ENCODE results near the gene SLC35F3. TPM values are rescaled to one million over a fixed set of nuclear protein-coding genes. Genes with fewer than 3 reads are reported as not detected.
"Not testable (repeated sequence)": the region's sequence is repeated elsewhere in the genome, so short reads cannot be mapped to it uniquely, and the experiment has no call there.

The SLC35F3 gene
- total RNA-seq, 3 donors from 2014 or later = 0.17 to 0.89 (median 0.20) TPM

DNA sequence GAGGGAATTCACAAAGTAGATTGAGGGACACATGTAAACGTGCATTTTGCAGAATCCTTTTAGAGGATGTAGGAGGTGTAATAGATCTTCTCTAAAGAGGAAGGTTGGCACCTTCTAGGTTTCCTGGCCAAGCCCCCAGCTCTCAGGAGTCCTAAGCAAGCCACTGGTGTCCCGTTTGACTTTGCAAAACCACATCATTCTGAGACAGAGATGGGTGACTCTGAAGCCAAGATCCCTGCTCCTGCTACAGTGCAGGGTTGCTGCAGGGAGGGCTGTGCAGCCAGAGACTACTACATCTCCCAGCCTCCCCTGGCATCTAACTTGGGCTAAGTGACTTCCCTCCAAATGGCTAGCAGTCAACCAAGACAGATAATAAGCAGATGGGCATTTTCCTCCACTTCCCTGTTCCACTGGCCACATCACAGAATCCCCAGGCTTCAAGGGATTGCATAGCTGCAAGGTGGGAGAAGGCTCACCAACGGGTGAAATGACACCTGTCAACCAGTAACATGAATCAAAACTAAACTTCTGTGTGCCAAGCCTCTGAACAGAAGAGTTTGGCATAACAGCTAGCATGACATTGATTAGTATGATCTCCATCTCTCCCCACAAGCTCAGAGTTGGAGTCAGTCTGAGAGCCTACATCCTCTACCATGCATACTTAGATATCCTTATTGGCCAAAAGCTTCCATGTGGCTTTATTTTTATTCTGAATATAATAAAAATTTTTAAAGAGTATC is 339.2 kb downstream of the SLC35F3 start:
- H3K4me1 ChIP-seq (ENCODE audit: low read depth) = no peaks in the 10 kb centered on the region
- intact Hi-C loops (cut with DNase I, micrococcal nuclease) = no loop called here
- H3K9me3 ChIP-seq = no peaks in the 10 kb centered on the region
- DNase-seq (no peak), ATAC-seq (no peak)
- no peak for TF ChIP-seq CTCF (IDR thresholded peaks at IDR 0.05)
- no peak overlapping the region for H3K4me3 ChIP-seq
- H3K36me3 ChIP-seq (ENCODE audit: low read depth) = no peaks in the 10 kb centered on the region

DNA sequence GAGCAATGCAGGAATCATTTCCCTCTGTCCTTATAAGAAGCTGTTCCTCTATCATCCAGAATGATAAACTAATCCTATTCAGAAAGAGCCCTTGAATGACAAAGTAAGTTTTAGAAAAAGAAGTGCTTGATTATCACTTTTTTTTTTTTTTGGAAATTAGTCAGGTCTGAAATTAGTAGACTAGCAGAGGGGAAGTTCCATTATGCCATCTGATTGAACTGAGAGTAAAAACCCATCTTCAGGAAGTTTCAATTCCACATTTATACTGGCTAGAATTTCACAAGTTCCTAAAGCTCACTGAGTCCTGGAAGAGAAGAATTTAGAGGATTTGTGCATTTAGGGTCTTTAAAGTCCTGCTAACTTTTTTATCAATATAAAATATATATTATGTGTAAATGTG is 340.0 kb downstream of the SLC35F3 start:
- no peak overlapping the region for H3K4me3 ChIP-seq
- ATAC-seq (no peak), DNase-seq (no peak)
- intact Hi-C loops (cut with DNase I, micrococcal nuclease) = no loop called here
- no peak for TF ChIP-seq CTCF (IDR thresholded peaks at IDR 0.05)
- H3K36me3 ChIP-seq (ENCODE audit: low read depth) = no peaks in the 10 kb centered on the region
- no peaks in the 10 kb centered on the region for H3K9me3 ChIP-seq
- no peaks in the 10 kb centered on the region for H3K4me1 ChIP-seq (ENCODE audit: low read depth)

DNA sequence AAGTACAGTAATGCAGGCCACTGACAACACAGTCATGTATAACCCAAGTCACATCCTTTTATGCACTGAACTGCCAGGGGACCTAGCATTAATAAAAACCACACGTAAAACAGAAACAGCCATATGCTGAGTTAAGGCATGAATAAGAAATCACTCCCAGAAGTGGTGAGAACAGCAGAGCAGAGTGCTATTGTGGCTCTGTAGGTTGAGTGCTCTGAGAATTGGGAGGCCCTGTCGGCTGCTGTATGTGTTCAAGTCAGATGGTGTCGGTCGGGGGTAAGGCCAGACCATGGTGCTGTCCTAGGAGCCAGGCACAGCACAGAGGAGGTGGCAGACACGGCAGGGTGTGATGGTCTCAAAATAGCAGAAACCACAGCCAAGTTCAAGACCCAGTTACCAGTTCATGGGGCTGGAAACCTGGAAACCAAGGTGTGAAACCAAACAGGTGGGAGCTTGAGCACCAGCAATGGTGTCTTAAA is 342.2 kb downstream of the SLC35F3 start:
- no peak for TF ChIP-seq CTCF (IDR thresholded peaks at IDR 0.05)
- Histone ChIP-seq H3K9me3 (no peaks in the 10 kb centered on the region), H3K4me3 (no peak overlapping the region), H3K4me1 (ENCODE audit: low read depth) (no peaks in the 10 kb centered on the region), H3K36me3 (ENCODE audit: low read depth) (no peaks in the 10 kb centered on the region)
- DNase-seq (no peak), ATAC-seq (no peak)
- intact Hi-C loops (cut with DNase I, micrococcal nuclease) = no loop called here

DNA sequence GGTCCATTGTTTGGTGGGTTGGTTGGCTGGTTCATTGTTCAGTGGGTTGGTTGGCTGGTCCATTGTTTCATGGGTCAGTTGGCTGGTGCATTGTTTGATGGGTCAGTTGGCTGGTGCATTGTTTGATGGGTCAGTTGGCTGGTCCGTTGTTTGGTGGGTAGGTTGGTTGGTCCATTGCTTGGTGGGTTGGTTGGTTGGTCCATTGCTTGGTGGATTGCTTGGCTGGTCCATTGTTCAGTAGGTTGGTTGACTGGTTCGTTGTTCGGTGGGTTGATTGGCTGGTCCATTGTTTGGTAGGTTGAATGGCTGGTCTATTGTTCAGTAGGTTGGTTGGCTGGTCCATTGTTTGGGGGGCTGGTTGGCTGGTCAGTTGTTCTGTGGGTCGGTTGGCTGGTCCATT is 343.3 kb downstream of the SLC35F3 start:
- intact Hi-C loops (cut with DNase I, micrococcal nuclease); H3K4me1 ChIP-seq (ENCODE audit: low read depth); H3K36me3 ChIP-seq (ENCODE audit: low read depth); DNase-seq; H3K4me3 ChIP-seq; H3K9me3 ChIP-seq; ATAC-seq: not testable (repeated sequence)

- DNase-seq (no peak), ATAC-seq (no peak)
- Histone ChIP-seq H3K9me3 (no peaks in the 10 kb centered on the region), H3K36me3 (ENCODE audit: low read depth) (no peaks in the 10 kb centered on the region), H3K4me3 (no peak overlapping the region), H3K4me1 (ENCODE audit: low read depth) (no peaks in the 10 kb centered on the region)
- intact Hi-C loops (cut with DNase I, micrococcal nuclease) = no loop called here
- TF ChIP-seq CTCF (IDR thresholded peaks at IDR 0.05) = no peak
Observed at GRCh38 chr1:234250747-234251146, 346.3 kb downstream of the SLC35F3 start.

DNA sequence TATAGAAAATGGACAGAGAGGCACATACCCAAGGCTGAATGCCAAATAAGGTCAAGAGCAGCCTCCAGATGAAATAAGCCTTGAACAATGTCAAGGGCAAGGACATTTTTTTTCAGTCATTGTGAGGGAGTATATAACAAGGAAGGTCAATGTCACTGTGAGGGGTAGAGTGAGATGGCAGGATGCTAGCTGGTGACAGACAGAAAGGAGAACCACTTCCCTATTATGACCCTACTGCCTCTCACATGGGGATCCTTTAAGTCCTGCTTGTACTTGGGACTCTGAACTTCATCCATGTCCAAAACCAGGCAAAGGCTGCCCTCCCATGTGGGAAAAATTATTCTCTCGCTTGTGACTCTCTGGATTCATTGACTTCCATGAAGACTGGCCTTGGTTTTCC is 349.3 kb downstream of the SLC35F3 start:
- no peak overlapping the region for H3K4me3 ChIP-seq
- H3K4me1 ChIP-seq (ENCODE audit: low read depth) = no peaks in the 10 kb centered on the region
- peaks cover 5% of the 10 kb centered on the region for H3K9me3 ChIP-seq
- no peak for DNase-seq
- TF ChIP-seq CTCF (IDR thresholded peaks at IDR 0.05) = no peak
- ATAC-seq = no peak
- intact Hi-C loops (cut with DNase I, micrococcal nuclease) = no loop called here
- H3K36me3 ChIP-seq (ENCODE audit: low read depth) = no peaks in the 10 kb centered on the region
